ENCODE results near the gene GSAP. TPM values are rescaled to one million over a fixed set of nuclear protein-coding genes. Genes with fewer than 3 reads are reported as not detected.

GSAP gene
- total RNA-seq, 1 experiment from 2014 or later = 2.0 TPM

DNA sequence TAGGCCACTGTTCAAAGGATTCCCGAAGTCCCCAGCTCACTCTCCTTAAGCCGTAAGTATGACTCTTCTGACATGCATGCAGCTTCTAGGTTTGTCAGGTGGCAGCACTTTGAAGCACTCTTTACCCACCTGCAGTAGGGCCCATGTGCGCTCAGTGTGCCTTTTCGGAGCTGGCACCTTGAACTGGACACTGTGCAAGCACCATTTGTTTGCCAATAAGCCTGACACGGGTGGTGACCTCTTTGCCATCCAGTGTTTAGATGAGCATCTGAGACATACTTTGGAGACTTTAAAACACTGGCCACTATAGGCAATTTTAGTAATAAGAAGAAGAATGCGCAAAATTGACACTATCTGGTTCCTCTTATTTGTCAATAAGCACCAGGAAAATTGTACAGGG is 45.7 kb upstream of the GSAP start:
- TF ChIP-seq, protein P1, sequence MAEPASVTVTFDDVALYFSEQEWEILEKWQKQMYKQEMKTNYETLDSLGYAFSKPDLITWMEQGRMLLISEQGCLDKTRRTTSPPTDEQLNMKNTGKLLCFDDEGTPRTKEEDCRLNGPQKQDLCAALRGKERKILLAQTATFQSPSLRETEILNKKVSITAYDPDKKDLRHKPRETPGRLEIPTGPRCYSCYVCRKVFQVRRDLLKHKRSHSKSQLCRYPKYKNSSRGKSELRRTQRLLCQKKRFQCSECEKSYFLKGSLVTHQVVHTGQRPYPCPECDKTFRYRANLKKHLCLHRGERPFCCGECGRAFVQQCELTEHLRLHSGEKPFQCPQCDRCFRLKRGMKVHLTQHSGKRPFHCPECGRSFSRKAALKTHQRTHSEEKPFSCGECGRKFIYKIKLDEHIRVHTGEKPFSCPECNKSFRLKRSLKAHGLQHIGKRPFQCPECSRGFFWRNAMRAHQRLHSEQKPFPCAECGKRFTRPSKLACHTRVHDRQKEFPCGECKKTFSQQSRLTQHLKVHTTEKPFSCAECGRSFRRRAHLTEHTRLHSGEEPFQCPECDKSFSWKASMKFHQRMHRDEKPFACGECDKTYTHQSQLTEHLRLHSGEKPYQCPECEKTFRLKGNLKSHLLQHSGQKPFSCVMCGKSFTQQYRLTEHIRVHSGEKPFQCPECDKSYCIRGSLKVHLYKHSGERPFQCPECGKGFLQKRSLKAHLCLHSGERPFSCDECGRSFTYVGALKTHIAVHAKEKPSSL (CRISPR knock-in tag; conservative IDR thresholded peaks at IDR 0.05) = no peak
- TF ChIP-seq CREB1 (CRISPR knock-in tag; IDR thresholded peaks at IDR 0.05) = no peak
- TF ChIP-seq, protein P2, sequence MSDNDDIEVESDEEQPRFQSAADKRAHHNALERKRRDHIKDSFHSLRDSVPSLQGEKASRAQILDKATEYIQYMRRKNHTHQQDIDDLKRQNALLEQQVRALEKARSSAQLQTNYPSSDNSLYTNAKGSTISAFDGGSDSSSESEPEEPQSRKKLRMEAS (CRISPR knock-in tag; IDR thresholded peaks at IDR 0.05) = no peak
- TF ChIP-seq MXD4 (CRISPR knock-in tag; IDR thresholded peaks at IDR 0.05; ENCODE audit: borderline replicate concordance) = no peak
- TF ChIP-seq, protein P3, sequence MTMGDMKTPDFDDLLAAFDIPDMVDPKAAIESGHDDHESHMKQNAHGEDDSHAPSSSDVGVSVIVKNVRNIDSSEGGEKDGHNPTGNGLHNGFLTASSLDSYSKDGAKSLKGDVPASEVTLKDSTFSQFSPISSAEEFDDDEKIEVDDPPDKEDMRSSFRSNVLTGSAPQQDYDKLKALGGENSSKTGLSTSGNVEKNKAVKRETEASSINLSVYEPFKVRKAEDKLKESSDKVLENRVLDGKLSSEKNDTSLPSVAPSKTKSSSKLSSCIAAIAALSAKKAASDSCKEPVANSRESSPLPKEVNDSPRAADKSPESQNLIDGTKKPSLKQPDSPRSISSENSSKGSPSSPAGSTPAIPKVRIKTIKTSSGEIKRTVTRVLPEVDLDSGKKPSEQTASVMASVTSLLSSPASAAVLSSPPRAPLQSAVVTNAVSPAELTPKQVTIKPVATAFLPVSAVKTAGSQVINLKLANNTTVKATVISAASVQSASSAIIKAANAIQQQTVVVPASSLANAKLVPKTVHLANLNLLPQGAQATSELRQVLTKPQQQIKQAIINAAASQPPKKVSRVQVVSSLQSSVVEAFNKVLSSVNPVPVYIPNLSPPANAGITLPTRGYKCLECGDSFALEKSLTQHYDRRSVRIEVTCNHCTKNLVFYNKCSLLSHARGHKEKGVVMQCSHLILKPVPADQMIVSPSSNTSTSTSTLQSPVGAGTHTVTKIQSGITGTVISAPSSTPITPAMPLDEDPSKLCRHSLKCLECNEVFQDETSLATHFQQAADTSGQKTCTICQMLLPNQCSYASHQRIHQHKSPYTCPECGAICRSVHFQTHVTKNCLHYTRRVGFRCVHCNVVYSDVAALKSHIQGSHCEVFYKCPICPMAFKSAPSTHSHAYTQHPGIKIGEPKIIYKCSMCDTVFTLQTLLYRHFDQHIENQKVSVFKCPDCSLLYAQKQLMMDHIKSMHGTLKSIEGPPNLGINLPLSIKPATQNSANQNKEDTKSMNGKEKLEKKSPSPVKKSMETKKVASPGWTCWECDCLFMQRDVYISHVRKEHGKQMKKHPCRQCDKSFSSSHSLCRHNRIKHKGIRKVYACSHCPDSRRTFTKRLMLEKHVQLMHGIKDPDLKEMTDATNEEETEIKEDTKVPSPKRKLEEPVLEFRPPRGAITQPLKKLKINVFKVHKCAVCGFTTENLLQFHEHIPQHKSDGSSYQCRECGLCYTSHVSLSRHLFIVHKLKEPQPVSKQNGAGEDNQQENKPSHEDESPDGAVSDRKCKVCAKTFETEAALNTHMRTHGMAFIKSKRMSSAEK (CRISPR knock-in tag; IDR thresholded peaks at IDR 0.05; ENCODE audit: borderline replicate concordance) = no peak
- TF ChIP-seq, protein P4, sequence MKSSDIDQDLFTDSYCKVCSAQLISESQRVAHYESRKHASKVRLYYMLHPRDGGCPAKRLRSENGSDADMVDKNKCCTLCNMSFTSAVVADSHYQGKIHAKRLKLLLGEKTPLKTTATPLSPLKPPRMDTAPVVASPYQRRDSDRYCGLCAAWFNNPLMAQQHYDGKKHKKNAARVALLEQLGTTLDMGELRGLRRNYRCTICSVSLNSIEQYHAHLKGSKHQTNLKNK (CRISPR knock-in tag; IDR thresholded peaks at IDR 0.05) = no peak
- TF ChIP-seq, protein P5, sequence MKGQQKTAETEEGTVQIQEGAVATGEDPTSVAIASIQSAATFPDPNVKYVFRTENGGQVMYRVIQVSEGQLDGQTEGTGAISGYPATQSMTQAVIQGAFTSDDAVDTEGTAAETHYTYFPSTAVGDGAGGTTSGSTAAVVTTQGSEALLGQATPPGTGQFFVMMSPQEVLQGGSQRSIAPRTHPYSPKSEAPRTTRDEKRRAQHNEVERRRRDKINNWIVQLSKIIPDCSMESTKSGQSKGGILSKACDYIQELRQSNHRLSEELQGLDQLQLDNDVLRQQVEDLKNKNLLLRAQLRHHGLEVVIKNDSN (CRISPR knock-in tag; IDR thresholded peaks at IDR 0.05) = no peak
- TF ChIP-seq PRRX2 (CRISPR knock-in tag; IDR thresholded peaks at IDR 0.05) = no peak
- TF ChIP-seq, protein P6, sequence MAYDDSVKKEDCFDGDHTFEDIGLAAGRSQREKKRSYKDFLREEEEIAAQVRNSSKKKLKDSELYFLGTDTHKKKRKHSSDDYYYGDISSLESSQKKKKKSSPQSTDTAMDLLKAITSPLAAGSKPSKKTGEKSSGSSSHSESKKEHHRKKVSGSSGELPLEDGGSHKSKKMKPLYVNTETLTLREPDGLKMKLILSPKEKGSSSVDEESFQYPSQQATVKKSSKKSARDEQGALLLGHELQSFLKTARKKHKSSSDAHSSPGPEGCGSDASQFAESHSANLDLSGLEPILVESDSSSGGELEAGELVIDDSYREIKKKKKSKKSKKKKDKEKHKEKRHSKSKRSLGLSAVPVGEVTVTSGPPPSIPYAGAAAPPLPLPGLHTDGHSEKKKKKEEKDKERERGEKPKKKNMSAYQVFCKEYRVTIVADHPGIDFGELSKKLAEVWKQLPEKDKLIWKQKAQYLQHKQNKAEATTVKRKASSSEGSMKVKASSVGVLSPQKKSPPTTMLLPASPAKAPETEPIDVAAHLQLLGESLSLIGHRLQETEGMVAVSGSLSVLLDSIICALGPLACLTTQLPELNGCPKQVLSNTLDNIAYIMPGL (CRISPR knock-in tag; IDR thresholded peaks at IDR 0.05) = no peak
- TF ChIP-seq JUN (CRISPR knock-in tag; IDR thresholded peaks at IDR 0.05) = no peak
- TF ChIP-seq, protein P7, sequence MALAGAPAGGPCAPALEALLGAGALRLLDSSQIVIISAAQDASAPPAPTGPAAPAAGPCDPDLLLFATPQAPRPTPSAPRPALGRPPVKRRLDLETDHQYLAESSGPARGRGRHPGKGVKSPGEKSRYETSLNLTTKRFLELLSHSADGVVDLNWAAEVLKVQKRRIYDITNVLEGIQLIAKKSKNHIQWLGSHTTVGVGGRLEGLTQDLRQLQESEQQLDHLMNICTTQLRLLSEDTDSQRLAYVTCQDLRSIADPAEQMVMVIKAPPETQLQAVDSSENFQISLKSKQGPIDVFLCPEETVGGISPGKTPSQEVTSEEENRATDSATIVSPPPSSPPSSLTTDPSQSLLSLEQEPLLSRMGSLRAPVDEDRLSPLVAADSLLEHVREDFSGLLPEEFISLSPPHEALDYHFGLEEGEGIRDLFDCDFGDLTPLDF (CRISPR knock-in tag; IDR thresholded peaks at IDR 0.05) = no peak
- no peak for TF ChIP-seq SP1 (CRISPR knock-in tag; conservative IDR thresholded peaks at IDR 0.05)
- no peak for TF ChIP-seq ZNF219 (CRISPR knock-in tag; IDR thresholded peaks at IDR 0.05; ENCODE audit: borderline replicate concordance)
- TF ChIP-seq ATF1 (CRISPR knock-in tag; IDR thresholded peaks at IDR 0.05) = no peak
- no peaks in the 10 kb centered on the region for H3K27me3 Mint-ChIP-seq (ENCODE audit: low read depth)
- 0 out of 2 replicates have a peak, but pooled peaks cover 5% of the 10 kb centered on the region for H3K4me1 Mint-ChIP-seq
- DNase-seq (ENCODE audit: low spot score) (no peak), ATAC-seq (no peak)
- H3K9me3 Mint-ChIP-seq = no peaks in the 10 kb centered on the region
- H3K36me3 Mint-ChIP-seq = no peaks in the 10 kb centered on the region
- no peak overlapping the region for H3K4me3 Mint-ChIP-seq
- POLR2A ChIA-PET = no interaction called here
- no peak overlapping the region; the same call in 1 of the 2 replicates for H3K27ac Mint-ChIP-seq
- CTCF ChIA-PET = no interaction called here

DNA sequence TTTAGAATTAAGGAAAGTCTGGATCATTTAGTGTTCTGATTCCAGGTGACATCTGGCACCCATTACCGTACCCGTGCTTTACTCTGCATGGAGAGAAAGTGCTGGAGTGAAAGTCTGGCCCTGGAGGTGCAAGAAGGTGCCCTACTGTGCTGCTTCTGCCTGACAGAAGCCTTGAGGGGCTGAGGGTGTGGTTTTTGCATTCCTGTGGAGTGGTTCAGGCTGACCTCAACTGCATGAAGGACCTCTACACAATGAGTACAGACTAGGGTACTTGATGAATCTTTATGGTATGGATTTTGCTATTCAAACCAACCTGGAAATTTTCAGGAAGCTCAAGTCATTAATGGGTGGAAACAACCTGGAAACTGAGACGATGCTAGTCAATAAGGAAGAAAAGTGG is 45.1 kb upstream of the GSAP start:
- Mint-ChIP-seq H3K4me3 (no peak overlapping the region), H3K4me1 (0 out of 2 replicates have a peak, but pooled peaks cover 5% of the 10 kb centered on the region), H3K27ac (no peak overlapping the region), H3K9me3 (no peaks in the 10 kb centered on the region), H3K36me3 (no peaks in the 10 kb centered on the region), H3K27me3 (ENCODE audit: low read depth) (no peaks in the 10 kb centered on the region)
- DNase-seq (ENCODE audit: low spot score) (no peak), ATAC-seq (no peak)
- ChIA-PET CTCF (no interaction called here), POLR2A (no interaction called here)
- TF ChIP-seq, protein P8, sequence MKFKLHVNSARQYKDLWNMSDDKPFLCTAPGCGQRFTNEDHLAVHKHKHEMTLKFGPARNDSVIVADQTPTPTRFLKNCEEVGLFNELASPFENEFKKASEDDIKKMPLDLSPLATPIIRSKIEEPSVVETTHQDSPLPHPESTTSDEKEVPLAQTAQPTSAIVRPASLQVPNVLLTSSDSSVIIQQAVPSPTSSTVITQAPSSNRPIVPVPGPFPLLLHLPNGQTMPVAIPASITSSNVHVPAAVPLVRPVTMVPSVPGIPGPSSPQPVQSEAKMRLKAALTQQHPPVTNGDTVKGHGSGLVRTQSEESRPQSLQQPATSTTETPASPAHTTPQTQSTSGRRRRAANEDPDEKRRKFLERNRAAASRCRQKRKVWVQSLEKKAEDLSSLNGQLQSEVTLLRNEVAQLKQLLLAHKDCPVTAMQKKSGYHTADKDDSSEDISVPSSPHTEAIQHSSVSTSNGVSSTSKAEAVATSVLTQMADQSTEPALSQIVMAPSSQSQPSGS (CRISPR knock-in tag; IDR thresholded peaks at IDR 0.05; ENCODE audit: borderline replicate concordance, low read depth) = no peak
- TF ChIP-seq ZNF263 (CRISPR knock-in tag; IDR thresholded peaks at IDR 0.05; ENCODE audit: low read depth) = no peak
- TF ChIP-seq ZNF671 (CRISPR knock-in tag; IDR thresholded peaks at IDR 0.05) = no peak
- no peak for TF ChIP-seq SMAD4 (CRISPR knock-in tag; IDR thresholded peaks at IDR 0.05)
- TF ChIP-seq, protein P9, sequence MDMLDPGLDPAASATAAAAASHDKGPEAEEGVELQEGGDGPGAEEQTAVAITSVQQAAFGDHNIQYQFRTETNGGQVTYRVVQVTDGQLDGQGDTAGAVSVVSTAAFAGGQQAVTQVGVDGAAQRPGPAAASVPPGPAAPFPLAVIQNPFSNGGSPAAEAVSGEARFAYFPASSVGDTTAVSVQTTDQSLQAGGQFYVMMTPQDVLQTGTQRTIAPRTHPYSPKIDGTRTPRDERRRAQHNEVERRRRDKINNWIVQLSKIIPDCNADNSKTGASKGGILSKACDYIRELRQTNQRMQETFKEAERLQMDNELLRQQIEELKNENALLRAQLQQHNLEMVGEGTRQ (CRISPR knock-in tag; IDR thresholded peaks at IDR 0.05) = no peak
- no peak for TF ChIP-seq TEAD4 (CRISPR knock-in tag; IDR thresholded peaks at IDR 0.05)
- TF ChIP-seq FOXK1 (CRISPR knock-in tag; IDR thresholded peaks at IDR 0.05) = no peak
